Liver (tissue), 9 donors: ENCODE measurements around the gene TMEM154. TPM values are rescaled to one million over a fixed set of nuclear protein-coding genes. Genes with fewer than 3 reads are reported as not detected.

ENCODE experiments used
- DNase-seq: peaks from one replicate; pipeline ENCODE4 v3.0.0-alpha.2; 2017; ENCODE audit warnings: low spot score
- H3K27ac ChIP-seq, 2 donors: one replicate each; pipeline ENCODE4 v1.7.0; 2013; ENCODE audit warnings: inconsistent platforms in 2 of 2, low read length in 2 of 2, control low read depth in 1 of 2, low read depth in 1 of 2, mild to moderate bottlenecking in 1 of 2
- H3K27me3 ChIP-seq, 4 donors: one replicate each; pipeline versions ENCODE4 v1.6.1 to v1.7.0; 2013; ENCODE audit warnings: low read length in 3 of 4, inconsistent platforms in 1 of 4, mild to moderate bottlenecking in 1 of 4, moderate library complexity in 1 of 4; ENCODE audit not compliant: control insufficient read depth in 4 of 4, insufficient read depth in 4 of 4
- H3K36me3 ChIP-seq, 4 donors: one replicate each; pipeline versions ENCODE4 v1.6.1 to v1.7.0; 2013; ENCODE audit warnings: low read length in 3 of 4, mild to moderate bottlenecking in 3 of 4, low read depth in 1 of 4, moderate library complexity in 1 of 4; ENCODE audit not compliant: control insufficient read depth in 4 of 4, insufficient read depth in 3 of 4
- H3K4me1 ChIP-seq, 4 donors: one replicate each; pipeline versions ENCODE4 v1.6.1 to v1.7.0; 2013; ENCODE audit warnings: low read length in 3 of 4, mild to moderate bottlenecking in 3 of 4, moderate library complexity in 1 of 4; ENCODE audit not compliant: control insufficient read depth in 4 of 4, insufficient read depth in 4 of 4
- H3K4me3 ChIP-seq, 3 donors: one replicate each; pipeline versions ENCODE4 v1.6.1 to v1.7.0; 2013; ENCODE audit warnings: low read length in 3 of 3, control low read depth in 1 of 3, low read depth in 1 of 3, mild to moderate bottlenecking in 1 of 3
- H3K9ac ChIP-seq, 2 donors: one replicate each; pipeline ENCODE4 v1.7.0; 2013; ENCODE audit warnings: low read length in 2 of 2, mild to moderate bottlenecking in 2 of 2, moderate library complexity in 2 of 2, control low read depth in 1 of 2, low read depth in 1 of 2
- H3K9me3 ChIP-seq, 4 donors: one replicate each; pipeline versions ENCODE4 v1.6.1 to v1.7.0; 2013; ENCODE audit warnings: low read length in 3 of 4; ENCODE audit not compliant: control insufficient read depth in 4 of 4
- GABPA ChIP-seq, 2 donors: IDR thresholded peaks in 1 of 2; conservative IDR thresholded peaks in 1 of 2; 2 replicates each; pipeline ENCODE4 v1.6.1; 2016; ENCODE audit warnings: antibody characterized with exemption in 2 of 2, mild to moderate bottlenecking in 1 of 2, moderate library complexity in 1 of 2
- HNF4G ChIP-seq: IDR thresholded peaks from 2 replicates; pipeline ENCODE4 v1.6.1; 2016; ENCODE audit warnings: antibody characterized with exemption
- NR2F2 ChIP-seq: IDR thresholded peaks from 2 replicates; pipeline ENCODE4 v1.6.1; 2016; ENCODE audit warnings: antibody characterized with exemption
- RAD21 ChIP-seq, 2 donors: IDR thresholded peaks; 2 replicates each; pipeline ENCODE4 v1.6.1; 2016; ENCODE audit warnings: antibody characterized with exemption in 2 of 2, mild to moderate bottlenecking in 2 of 2
- SP1 ChIP-seq: IDR thresholded peaks from 2 replicates; pipeline ENCODE4 v1.6.1; 2018; ENCODE audit warnings: antibody characterized with exemption, mild to moderate bottlenecking
- TAF1 ChIP-seq: conservative IDR thresholded peaks from 2 replicates; pipeline ENCODE4 v1.6.1; 2016; ENCODE audit warnings: antibody characterized with exemption, mild to moderate bottlenecking
- YY1 ChIP-seq: IDR thresholded peaks from 2 replicates; pipeline ENCODE4 v1.6.1; 2016; ENCODE audit warnings: antibody characterized with exemption, mild to moderate bottlenecking
- WGBS: extraction: QIAGEN DNeasy Blood & Tissue Kit; methylation state at CpG from one replicate; pipeline ENCODE4 v1.1.7; 2013; 5-methylcytosine and 5-hydroxymethylcytosine counted together
- polyA plus RNA-seq, 2 donors: library from polyadenylated mRNA; stranded (reverse) in 1 of 2; unstranded in 1 of 2; fragments of 200-250 nt in 1 of 2; fragments of >200 nt in 1 of 2; fragmentation: Nextera tagmentation in 1 of 2; extraction: Ambion mirVana in 1 of 2; gene quantifications; one replicate each; pipeline versions ENCODE4 v1.2.1 to v1.2.3, GENCODE V29; 2013 to 2015
- total RNA-seq, 2 donors: library from RNA; depleted of rRNA; stranded (reverse); fragments of >200 nt; gene quantifications; one replicate each; pipeline ENCODE4 v1.2.3, GENCODE V29; 2014
- TF ChIP-seq, protein P1 (sequence below): IDR thresholded peaks from 2 replicates; pipeline ENCODE4 v1.6.1; 2016; ENCODE audit warnings: antibody characterized with exemption
- TF ChIP-seq, protein P2 (sequence below): fragments of 150-350 bp; IDR thresholded peaks from 2 replicates; pipeline ENCODE4 v1.5.1; 2017; ENCODE audit warnings: improper control_type of control experiment, low read depth, low read length; ENCODE audit not compliant: missing input control
- TF ChIP-seq, protein P3 (sequence below): IDR thresholded peaks from 2 replicates; pipeline ENCODE4 v1.6.1; 2016; ENCODE audit warnings: antibody characterized with exemption
- donor health status: healthy.
- donor health status: healthy.
- donor health status: healthy.
- donor health status: healthy.
- donor health status: healthy.

Gene TMEM154
- total and polyA plus RNA-seq, 4 donors: 0.32 to 4.4 (median 2.3) TPM

DNA sequence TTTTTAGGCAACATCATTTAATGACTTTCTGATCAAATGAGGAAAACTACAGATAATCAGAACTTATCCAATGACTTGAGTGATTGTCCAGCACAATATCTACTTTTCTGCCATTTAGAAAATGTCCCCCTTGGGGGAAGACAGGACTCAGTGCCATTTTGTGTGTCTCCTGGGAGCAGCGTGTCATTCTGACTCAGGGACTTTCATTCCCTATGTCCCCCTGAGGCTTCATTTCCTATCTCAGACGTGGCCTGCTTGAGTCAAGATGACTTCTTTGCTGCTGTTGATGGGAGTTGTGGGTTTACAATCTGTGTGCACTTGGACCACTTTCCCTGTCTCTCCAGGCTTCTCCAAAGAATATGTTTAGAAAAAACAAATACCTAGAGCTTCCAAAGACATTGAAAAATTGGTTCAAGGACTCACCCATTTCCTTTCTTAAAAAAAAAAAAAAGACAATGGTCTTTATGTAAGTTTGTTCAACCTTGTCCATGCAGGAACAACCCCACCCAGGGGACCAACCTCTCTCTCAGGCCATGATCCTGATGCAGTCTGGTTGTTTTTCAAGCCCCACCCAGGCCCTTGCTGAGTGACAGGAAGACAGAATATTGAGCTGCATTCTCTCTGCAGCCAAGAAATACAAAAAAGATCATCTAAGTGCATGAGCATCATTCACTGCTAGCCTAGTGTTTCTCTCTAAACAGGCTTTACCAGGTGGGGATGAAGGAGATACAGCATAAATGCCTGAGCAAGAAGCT is 34.3 kb upstream of the TMEM154 start:
- TF ChIP-seq NR2F2 (no peak), RAD21 (IDR thresholded peaks at IDR 0.05) (no peak)
- H3K27ac ChIP-seq: no peak overlapping the region
- H3K27me3 ChIP-seq: no peaks in the 10 kb centered on the region
- H3K9me3 ChIP-seq: peaks cover 2 to 9% (median 4%) of the 10 kb centered on the region in 4 donors
- H3K36me3 ChIP-seq: no peaks in the 10 kb centered on the region
- 73% methylated on average over 2 of the region's 2 CpGs for WGBS
- no peak overlapping the region for H3K9ac ChIP-seq
- DNase-seq: no peak
- H3K4me3 ChIP-seq: peak overlapping the region in 1 of 3 donors; percentile 18
- H3K4me1 ChIP-seq: peaks cover 0 to under 1% (median 0%) of the 10 kb centered on the region in 4 donors

DNA sequence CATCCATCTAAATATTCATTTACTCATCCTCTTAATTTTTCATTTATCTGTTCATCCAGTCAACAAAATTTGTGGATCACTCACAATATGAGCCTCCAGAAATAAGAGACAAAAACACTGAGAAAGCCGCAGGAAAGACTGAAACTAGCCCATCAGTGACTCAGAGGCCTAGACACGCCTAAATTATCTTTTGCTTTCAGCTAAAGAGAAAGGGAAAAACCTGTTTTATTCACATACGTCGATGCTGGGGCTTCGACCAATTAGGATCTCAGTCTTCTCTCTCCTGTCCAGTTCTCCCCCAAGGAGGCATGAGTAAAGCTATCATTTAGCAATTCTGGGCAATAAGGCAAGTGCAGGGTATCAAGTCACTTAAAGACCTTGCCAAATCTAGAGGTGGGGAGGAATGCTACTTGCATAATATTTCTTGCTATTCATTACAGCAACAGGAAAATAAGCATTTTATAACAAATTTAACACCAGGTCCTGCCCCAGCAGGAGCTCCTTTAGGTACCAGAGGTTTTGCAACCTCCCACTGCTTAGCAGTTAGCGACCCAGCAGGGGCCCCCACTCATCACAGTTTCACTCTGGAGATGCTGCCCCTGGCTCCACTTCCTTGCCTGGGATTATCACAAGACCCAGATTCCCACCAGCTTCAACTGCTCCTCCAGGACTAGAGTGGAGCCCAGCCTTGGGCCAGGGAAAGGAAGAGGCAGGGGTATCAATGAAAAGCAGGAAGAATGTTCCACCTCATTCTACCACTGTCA is 30.1 kb upstream of the TMEM154 start:
- WGBS: 85% methylated on average over 6 of the region's 6 CpGs
- Histone ChIP-seq H3K27me3 (no peaks in the 10 kb centered on the region), H3K27ac (no peak overlapping the region), H3K9ac (no peak overlapping the region), H3K4me1 (no peaks in the 10 kb centered on the region), H3K4me3 (no peak overlapping the region), H3K36me3 (no peaks in the 10 kb centered on the region), H3K9me3 (peaks cover 1 to 9% (median 3%) of the 10 kb centered on the region in 4 donors)
- TF ChIP-seq, protein P1, sequence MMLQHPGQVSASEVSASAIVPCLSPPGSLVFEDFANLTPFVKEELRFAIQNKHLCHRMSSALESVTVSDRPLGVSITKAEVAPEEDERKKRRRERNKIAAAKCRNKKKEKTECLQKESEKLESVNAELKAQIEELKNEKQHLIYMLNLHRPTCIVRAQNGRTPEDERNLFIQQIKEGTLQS: no peak
- TF ChIP-seq SP1: no peak
- TF ChIP-seq, protein P2, sequence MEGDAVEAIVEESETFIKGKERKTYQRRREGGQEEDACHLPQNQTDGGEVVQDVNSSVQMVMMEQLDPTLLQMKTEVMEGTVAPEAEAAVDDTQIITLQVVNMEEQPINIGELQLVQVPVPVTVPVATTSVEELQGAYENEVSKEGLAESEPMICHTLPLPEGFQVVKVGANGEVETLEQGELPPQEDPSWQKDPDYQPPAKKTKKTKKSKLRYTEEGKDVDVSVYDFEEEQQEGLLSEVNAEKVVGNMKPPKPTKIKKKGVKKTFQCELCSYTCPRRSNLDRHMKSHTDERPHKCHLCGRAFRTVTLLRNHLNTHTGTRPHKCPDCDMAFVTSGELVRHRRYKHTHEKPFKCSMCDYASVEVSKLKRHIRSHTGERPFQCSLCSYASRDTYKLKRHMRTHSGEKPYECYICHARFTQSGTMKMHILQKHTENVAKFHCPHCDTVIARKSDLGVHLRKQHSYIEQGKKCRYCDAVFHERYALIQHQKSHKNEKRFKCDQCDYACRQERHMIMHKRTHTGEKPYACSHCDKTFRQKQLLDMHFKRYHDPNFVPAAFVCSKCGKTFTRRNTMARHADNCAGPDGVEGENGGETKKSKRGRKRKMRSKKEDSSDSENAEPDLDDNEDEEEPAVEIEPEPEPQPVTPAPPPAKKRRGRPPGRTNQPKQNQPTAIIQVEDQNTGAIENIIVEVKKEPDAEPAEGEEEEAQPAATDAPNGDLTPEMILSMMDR: no peak
- no peak for TF ChIP-seq YY1
- TF ChIP-seq HNF4G: no peak
- TF ChIP-seq NR2F2: no peak
- TF ChIP-seq, protein P3, sequence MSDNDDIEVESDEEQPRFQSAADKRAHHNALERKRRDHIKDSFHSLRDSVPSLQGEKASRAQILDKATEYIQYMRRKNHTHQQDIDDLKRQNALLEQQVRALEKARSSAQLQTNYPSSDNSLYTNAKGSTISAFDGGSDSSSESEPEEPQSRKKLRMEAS: no peak
- no peak for TF ChIP-seq TAF1
- TF ChIP-seq GABPA (IDR thresholded peaks at IDR 0.05 in 1 of 2, conservative IDR thresholded peaks at IDR 0.05 in 1 of 2): no peak
- no peak for DNase-seq

DNA sequence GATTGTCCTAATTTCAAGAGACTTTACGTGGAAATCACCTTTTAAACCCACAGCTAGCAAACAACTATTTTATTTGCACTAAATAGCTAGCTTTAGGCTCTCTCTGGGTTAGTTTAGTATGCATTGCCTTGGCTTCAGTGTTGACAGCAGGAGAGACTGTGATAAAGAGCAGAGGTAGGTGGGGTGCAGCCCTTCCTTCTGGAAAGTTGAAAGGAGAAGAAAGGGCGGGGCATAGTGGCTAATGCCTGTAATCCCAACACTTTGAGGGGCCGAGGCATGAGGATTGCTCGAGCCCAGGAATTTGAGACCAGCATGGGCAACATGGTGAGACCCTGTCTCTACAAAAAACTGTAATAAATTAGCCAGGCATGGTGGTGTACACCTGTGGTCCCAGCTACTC is 29.0 kb upstream of the TMEM154 start:
- H3K9me3 ChIP-seq: peaks cover 2 to 14% (median 4%) of the 10 kb centered on the region in 4 donors

More for the DNA sequence above, 29.0 kb upstream of the TMEM154 start:
- 87% methylated on average over 4 of the region's 4 CpGs for WGBS
- no peak for TF ChIP-seq TAF1
- H3K4me1 ChIP-seq: no peaks in the 10 kb centered on the region
- H3K36me3 ChIP-seq: no peaks in the 10 kb centered on the region
- no peaks in the 10 kb centered on the region for H3K27me3 ChIP-seq
- no peak for DNase-seq
- no peak overlapping the region for H3K27ac ChIP-seq
- H3K9ac ChIP-seq: no peak overlapping the region
- no peak overlapping the region for H3K4me3 ChIP-seq
